HepG2 (cell line): ENCODE measurements around the gene PGC. TPM values are rescaled to one million over a fixed set of nuclear protein-coding genes. Genes with fewer than 3 reads are reported as not detected.

Experiments
- HOXA3 ChIP-seq: sonication (generic); formaldehyde crosslinking; IDR thresholded peaks from 2 replicates; pipeline ENCODE4 v1.5.0; 2020; ENCODE audit warnings: missing genetic modification reagents
- KMT2B ChIP-seq: IDR thresholded peaks from 2 replicates; pipeline ENCODE4 v1.6.1; 2016; ENCODE audit warnings: missing genetic modification reagents, missing compliant biosample characterization
- MTERF4 ChIP-seq: sonication (generic); formaldehyde crosslinking; IDR thresholded peaks from 2 replicates; pipeline ENCODE4 v1.8.0; 2023; ENCODE audit warnings: mild to moderate bottlenecking, missing genetic modification reagents
- MYC ChIP-seq: sonication (generic); formaldehyde crosslinking; IDR thresholded peaks from 2 replicates; pipeline ENCODE4 v1.9.0; 2021; ENCODE audit warnings: missing genetic modification reagents, borderline replicate concordance
- NFRKB ChIP-seq: fragments of 450-650 bp; IDR thresholded peaks from 2 replicates; pipeline ENCODE4 v1.6.1; 2017
- RBM39 ChIP-seq: fragments of 200-400 bp; formaldehyde crosslinking; IDR thresholded peaks from one replicate; pipeline ENCODE4 v1.6.1; 2018; ENCODE audit warnings: antibody characterized with exemption, mild to moderate bottlenecking, low read depth, low read length; ENCODE audit not compliant: poor library complexity, severe bottlenecking
- REPIN1 ChIP-seq: sonication (generic); formaldehyde crosslinking; IDR thresholded peaks from 2 replicates; pipeline ENCODE4 v1.8.0; 2022; ENCODE audit warnings: missing genetic modification reagents, low read depth, mild to moderate bottlenecking, borderline replicate concordance
- SPEN ChIP-seq: sonication (generic); formaldehyde crosslinking; IDR thresholded peaks from 2 replicates; pipeline ENCODE4 v1.5.1; 2020; ENCODE audit warnings: low read depth, mild to moderate bottlenecking, missing genetic modification reagents
- TEF ChIP-seq: sonication (generic); formaldehyde crosslinking; IDR thresholded peaks from 2 replicates; pipeline ENCODE4 v1.5.0; 2020; ENCODE audit warnings: missing genetic modification reagents
- ZBTB1 ChIP-seq: sonication (generic); formaldehyde crosslinking; IDR thresholded peaks from 2 replicates; pipeline ENCODE4 v1.4.0; 2020; ENCODE audit warnings: missing genetic modification reagents, borderline replicate concordance
- ZNF121 ChIP-seq: sonication (generic); formaldehyde crosslinking; IDR thresholded peaks from 2 replicates; pipeline ENCODE4 v1.5.0; 2020; ENCODE audit warnings: mild to moderate bottlenecking, missing genetic modification reagents
- ZNF260 ChIP-seq: sonication (generic); formaldehyde crosslinking; IDR thresholded peaks from 2 replicates; pipeline ENCODE4 v1.4.0; 2020; ENCODE audit warnings: missing genetic modification reagents, low read depth, mild to moderate bottlenecking, borderline replicate concordance
- ZNF264 ChIP-seq: sonication (generic); formaldehyde crosslinking; IDR thresholded peaks from 2 replicates; pipeline ENCODE4 v1.4.0; 2020; ENCODE audit warnings: missing genetic modification reagents
- ZNF318 ChIP-seq: sonication (generic); formaldehyde crosslinking; IDR thresholded peaks from 2 replicates; pipeline ENCODE4 v1.4.0; 2020; ENCODE audit warnings: mild to moderate bottlenecking, missing genetic modification reagents
- ZNF598 ChIP-seq: sonication (generic); formaldehyde crosslinking; IDR thresholded peaks from 2 replicates; pipeline ENCODE4 v1.5.1; 2020; ENCODE audit warnings: mild to moderate bottlenecking, missing genetic modification reagents, borderline replicate concordance
- ZNF605 ChIP-seq: sonication (generic); formaldehyde crosslinking; IDR thresholded peaks from 2 replicates; pipeline ENCODE4 v1.8.0; 2022; ENCODE audit warnings: mild to moderate bottlenecking, missing genetic modification reagents
- ZNF772 ChIP-seq: sonication (generic); formaldehyde crosslinking; IDR thresholded peaks from 2 replicates; pipeline ENCODE4 v1.5.0; 2020; ENCODE audit warnings: mild to moderate bottlenecking, missing genetic modification reagents
- polyA plus RNA-seq, 8 experiments: library from polyadenylated mRNA; depleted of rRNA in 3 of 8; stranded (reverse) in 7 of 8; unstranded in 1 of 8; fragments of >200 nt; fragmentation: Illumina TruSeq in 4 of 8; extraction: Trizol in 4 of 8; gene quantifications; 2 replicates each; pipeline versions ENCODE4 v1.2.1 to v1.2.3, GENCODE V29; 2011 to 2016; ENCODE audit warnings: low read depth in 4 of 8, missing spikeins in 1 of 8, mixed read lengths in 1 of 8; ENCODE audit not compliant: insufficient read depth in 1 of 8
- total RNA-seq, 5 experiments: library from RNA; depleted of rRNA; stranded (reverse); fragments of >200 nt; fragmentation: Illumina TruSeq; extraction: Trizol; gene quantifications; 2 replicates each; pipeline ENCODE4 v1.2.3, GENCODE V29; 2016; ENCODE audit warnings: low read depth in 1 of 5
- TF ChIP-seq, protein P1 (sequence below): sonication (generic); formaldehyde crosslinking; IDR thresholded peaks from 2 replicates; pipeline ENCODE4 v1.8.0; 2022; ENCODE audit warnings: mild to moderate bottlenecking, missing genetic modification reagents, borderline replicate concordance

Gene PGC
- total and polyA plus RNA-seq, 2 of the 13 experiments (the other 11 are each of a cell fraction or from before 2014, with no cell fraction given) = 426 to 502 TPM

- TF ChIP-seq KMT2B (CRISPR knock-in tag) (peak; percentile 87), SPEN (CRISPR knock-in tag) (peak; percentile 96), ZNF772 (peak; percentile 88), MYC (CRISPR knock-in tag) (peak; percentile 78), REPIN1 (CRISPR knock-in tag) (peak; percentile 96), ZBTB1 (CRISPR knock-in tag) (no peak), ZNF260 (no peak), ZNF121 (CRISPR knock-in tag) (no peak), NFRKB (no peak), RBM39 (peak; percentile 88), ZNF318 (CRISPR knock-in tag) (peak; percentile 46; the same call in 1 of the 2 replicates), TEF (CRISPR knock-in tag) (no peak), ZNF598 (CRISPR knock-in tag) (0 out of 2 replicates have a peak, but pooled peaks have one; percentile 57), HOXA3 (CRISPR knock-in tag) (peak; percentile 94), ZNF264 (CRISPR knock-in tag) (0 out of 2 replicates have a peak, but pooled peaks have one; percentile 38), ZNF605 (CRISPR knock-in tag) (0 out of 2 replicates have a peak, but pooled peaks have one; percentile 67), MTERF4 (CRISPR knock-in tag) (no peak)
- TF ChIP-seq, protein P1, sequence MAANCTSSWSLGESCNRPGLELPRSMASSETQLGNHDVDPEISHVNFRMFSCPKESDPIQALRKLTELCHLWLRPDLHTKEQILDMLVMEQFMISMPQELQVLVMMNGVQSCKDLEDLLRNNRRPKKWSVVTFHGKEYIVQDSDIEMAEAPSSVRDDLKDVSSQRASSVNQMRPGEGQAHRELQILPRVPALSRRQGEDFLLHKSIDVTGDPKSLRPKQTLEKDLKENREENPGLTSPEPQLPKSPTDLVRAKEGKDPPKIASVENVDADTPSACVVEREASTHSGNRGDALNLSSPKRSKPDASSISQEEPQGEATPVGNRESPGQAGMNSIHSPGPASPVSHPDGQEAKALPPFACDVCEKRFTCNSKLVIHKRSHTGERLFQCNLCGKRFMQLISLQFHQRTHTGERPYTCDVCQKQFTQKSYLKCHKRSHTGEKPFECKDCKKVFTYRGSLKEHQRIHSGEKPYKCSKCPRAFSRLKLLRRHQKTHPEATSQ = no peak
Observed at GRCh38 chr6:41779788-41780550, 32.8 kb upstream of the PGC start, which contains the start of gene FRS3 (continued).
